Lower lobe of right lung (tissue), 2 donors: Measurements from ENCODE around the gene DCAF6. TPM values are rescaled to one million over a fixed set of nuclear protein-coding genes. Genes with fewer than 3 reads are reported as not detected.
A peak's percentile ranks its signal among the peaks of the same experiment; 100 is the strongest.

Experiments
- ATAC-seq, 2 donors: fragments of 200-7000 bp; cut with Tn5 transposase; one replicate each; pipeline ENCODE4 v1.9.1; 2020 to 2022; ENCODE audit warnings: mild to moderate bottlenecking in 2 of 2, moderate library complexity in 2 of 2
- DNase-seq: peaks from one replicate; pipeline ENCODE4 v3.0.0-alpha.2; 2020
- H3K27ac ChIP-seq: fragments of 200-600 bp; one replicate; pipeline ENCODE4 v1.8.0; 2022
- H3K27me3 ChIP-seq: fragments of 200-600 bp; one replicate; pipeline ENCODE4 v1.8.0; 2022; ENCODE audit warnings: low read depth
- H3K36me3 ChIP-seq: fragments of 200-600 bp; one replicate; pipeline ENCODE4 v1.8.0; 2022; ENCODE audit warnings: mild to moderate bottlenecking
- H3K4me1 ChIP-seq: fragments of 200-600 bp; one replicate; pipeline ENCODE4 v1.8.0; 2022
- H3K4me3 ChIP-seq: fragments of 200-600 bp; one replicate; pipeline ENCODE4 v1.8.0; 2022; ENCODE audit warnings: mild to moderate bottlenecking
- H3K9me3 ChIP-seq: fragments of 200-600 bp; one replicate; pipeline ENCODE4 v1.8.0; 2022
- CTCF ChIP-seq: fragments of 200-600 bp; IDR thresholded peaks from one replicate; pipeline ENCODE4 v1.8.0; 2022; ENCODE audit warnings: antibody characterized with exemption, mild to moderate bottlenecking
- intact Hi-C: fragments of 100-400 bp; cut with DNase I; formaldehyde crosslinking; loops from one replicate; pipeline ENCODE4 v1.11.0; 2022
- total RNA-seq: library from RNA; stranded (reverse); fragmentation: NEBNext Ultra II Directional; extraction: Animal tissue kit (Norgen Biotek cat#: 25700); gene quantifications from one replicate; pipeline ENCODE4 v1.2.1, GENCODE V29; 2021
- donor health status: DM: no; HTN: yes; CAD: no; lungs with severe emphysema.

The DCAF6 gene
- total RNA-seq, 1 donor from 2014 or later, result 50.6 TPM

- no peak for ATAC-seq
- H3K4me1 ChIP-seq, result peaks cover 33% of the 10 kb centered on the region
- H3K27me3 ChIP-seq, result no peaks in the 10 kb centered on the region
- no peaks in the 10 kb centered on the region for H3K36me3 ChIP-seq
- DNase-seq, result no peak
- H3K27ac ChIP-seq, result peak overlapping the region; percentile 93
- peak overlapping the region; percentile 86 for H3K4me3 ChIP-seq
- no peaks in the 10 kb centered on the region for H3K9me3 ChIP-seq
- intact Hi-C loops, result no loop called here
- TF ChIP-seq CTCF, result no peak
Measured at GRCh38 chr1:167937709-167938010, 1.2 kb downstream of the DCAF6 start.

GRCh38 chr1:167938080-167938636 lies 1.7 kb downstream of the DCAF6 start:
- peaks cover 33% of the 10 kb centered on the region for H3K4me1 ChIP-seq
- peak overlapping the region; percentile 86 for H3K4me3 ChIP-seq
- no peaks in the 10 kb centered on the region for H3K9me3 ChIP-seq
- no peak for TF ChIP-seq CTCF
- H3K36me3 ChIP-seq, result no peaks in the 10 kb centered on the region
- no peak for ATAC-seq
- intact Hi-C loops, result no loop called here
- no peak for DNase-seq
- no peaks in the 10 kb centered on the region for H3K27me3 ChIP-seq
- peak overlapping the region; percentile 93 for H3K27ac ChIP-seq

- DNase-seq (no peak), ATAC-seq (no peak)
- H3K4me3 ChIP-seq, result no peak overlapping the region
- no peak for TF ChIP-seq CTCF
- H3K4me1 ChIP-seq, result peaks cover 17% of the 10 kb centered on the region
- H3K27ac ChIP-seq, result no peak overlapping the region
- intact Hi-C loops, result no loop called here
- H3K36me3 ChIP-seq, result no peaks in the 10 kb centered on the region
- H3K9me3 ChIP-seq, result no peaks in the 10 kb centered on the region
- H3K27me3 ChIP-seq, result no peaks in the 10 kb centered on the region
Measured at GRCh38 chr1:167940264-167940663, 3.8 kb downstream of the DCAF6 start.

GRCh38 chr1:167943541-167943940 lies 7.1 kb downstream of the DCAF6 start:
- H3K36me3 ChIP-seq, result no peaks in the 10 kb centered on the region
- intact Hi-C loops, result no loop called here
- ATAC-seq (no peak), DNase-seq (no peak)
- no peaks in the 10 kb centered on the region for H3K9me3 ChIP-seq
- H3K4me1 ChIP-seq, result peaks cover 10% of the 10 kb centered on the region
- no peak overlapping the region for H3K27ac ChIP-seq
- H3K27me3 ChIP-seq, result no peaks in the 10 kb centered on the region
- no peak overlapping the region for H3K4me3 ChIP-seq
- no peak for TF ChIP-seq CTCF

GRCh38 chr1:167947733-167948132 lies 11.2 kb downstream of the DCAF6 start:
- peaks cover 11% of the 10 kb centered on the region for H3K4me1 ChIP-seq
- no peak for DNase-seq
- no peaks in the 10 kb centered on the region for H3K27me3 ChIP-seq
- H3K4me3 ChIP-seq, result no peak overlapping the region
- H3K36me3 ChIP-seq, result peaks cover 8% of the 10 kb centered on the region
- intact Hi-C loops, result no loop called here
- TF ChIP-seq CTCF, result no peak
- ATAC-seq, result no peak
- H3K9me3 ChIP-seq, result no peaks in the 10 kb centered on the region
- no peak overlapping the region for H3K27ac ChIP-seq

GRCh38 chr1:167949785-167950184 lies 13.3 kb downstream of the DCAF6 start:
- peaks cover 29% of the 10 kb centered on the region for H3K36me3 ChIP-seq
- no peak overlapping the region for H3K4me3 ChIP-seq
- peaks cover 11% of the 10 kb centered on the region for H3K4me1 ChIP-seq
- H3K27me3 ChIP-seq, result no peaks in the 10 kb centered on the region
- no peaks in the 10 kb centered on the region for H3K9me3 ChIP-seq
- H3K27ac ChIP-seq, result no peak overlapping the region
- ATAC-seq (no peak), DNase-seq (no peak)
- no peak for TF ChIP-seq CTCF
- intact Hi-C loops, result no loop called here
